K562 (cell line): ENCODE results near the gene INHBE.

Source experiments
- BHLHE40 ChIP-seq: IDR thresholded peaks from 2 replicates; pipeline ENCODE4 v1.6.1; 2011; ENCODE audit warnings: low read length, improper control_type of control experiment
- CTCF ChIP-seq, 3 experiments: IDR thresholded peaks in 2 of 3; conservative IDR thresholded peaks in 1 of 3; 2 replicates each; pipeline ENCODE4 v1.5.1; 2011 to 2012; ENCODE audit warnings: low read length in 3 of 3, mild to moderate bottlenecking in 3 of 3, control low read depth in 2 of 3, improper control_type of control experiment in 1 of 3, inconsistent platforms in 1 of 3, low read depth in 1 of 3, mixed read lengths in 1 of 3, moderate library complexity in 1 of 3; ENCODE audit not compliant: insufficient read depth in 2 of 3
- ETV5 ChIP-seq: sonication (generic); formaldehyde crosslinking; IDR thresholded peaks from 2 replicates; pipeline ENCODE4 v1.4.0; 2020; ENCODE audit warnings: low read depth, mild to moderate bottlenecking, missing genetic modification reagents
- EZH2 ChIP-seq: IDR thresholded peaks from 2 replicates; pipeline ENCODE4 v1.6.1; 2012; ENCODE audit warnings: low read depth, mild to moderate bottlenecking, inconsistent platforms, low read length, borderline replicate concordance
- POLR2A ChIP-seq: fragments of 450-650 bp; conservative IDR thresholded peaks from 2 replicates; pipeline ENCODE4 v1.6.1; 2016
- ZNF232 ChIP-seq: sonication (generic); formaldehyde crosslinking; IDR thresholded peaks from 2 replicates; pipeline ENCODE4 v1.8.0; 2022; ENCODE audit warnings: mild to moderate bottlenecking, missing genetic modification reagents
- TF ChIP-seq, protein P1 (sequence below): fragments of 450-650 bp; IDR thresholded peaks from 2 replicates; pipeline ENCODE4 v1.6.1; 2016

DNA sequence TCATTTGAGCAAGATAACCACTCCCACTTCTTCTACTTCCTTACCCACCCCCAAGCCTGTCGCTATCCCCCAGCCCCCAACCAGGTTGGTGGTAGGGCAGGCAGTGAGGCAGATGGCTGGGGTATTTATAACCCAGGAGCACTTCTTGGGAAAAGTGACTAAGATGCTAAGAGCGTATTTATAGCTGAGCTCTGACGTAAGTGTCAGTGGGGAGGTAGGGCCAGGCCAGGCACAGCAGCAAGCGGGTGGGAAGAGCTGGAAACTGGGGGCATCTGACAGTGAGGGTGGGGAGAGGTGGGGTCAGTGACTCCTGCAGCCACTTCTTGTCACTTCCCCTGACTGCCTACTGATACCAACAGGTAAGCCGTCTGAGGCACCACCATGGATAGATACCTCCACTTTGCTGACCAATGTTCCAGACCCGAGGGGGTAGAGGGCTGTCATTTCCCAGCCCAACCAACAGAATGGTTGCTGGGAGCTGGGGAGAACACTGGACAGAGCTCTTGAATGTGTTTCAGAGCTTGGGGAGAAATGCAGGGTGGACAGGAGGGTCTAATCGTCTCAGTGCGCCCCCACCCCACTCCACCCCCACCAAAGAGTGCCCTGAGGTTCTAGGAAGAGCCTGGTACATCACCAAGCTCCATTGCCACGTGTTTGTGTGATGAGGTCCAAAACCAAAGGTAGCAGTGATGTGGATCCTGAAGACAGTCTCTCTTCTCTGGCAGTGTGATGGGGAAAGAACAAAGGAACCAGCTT lies 2.7 kb upstream of the INHBE start:
- no peak for TF ChIP-seq BHLHE40
- no peak for TF ChIP-seq CTCF (IDR thresholded peaks at IDR 0.05 in 2 of 3, conservative IDR thresholded peaks at IDR 0.05 in 1 of 3; ENCODE audit: insufficient read depth in 2 of 3, low read depth in 1 of 3, low read length in 3 of 3)
- TF ChIP-seq EZH2 = no peak
- TF ChIP-seq, protein P1, sequence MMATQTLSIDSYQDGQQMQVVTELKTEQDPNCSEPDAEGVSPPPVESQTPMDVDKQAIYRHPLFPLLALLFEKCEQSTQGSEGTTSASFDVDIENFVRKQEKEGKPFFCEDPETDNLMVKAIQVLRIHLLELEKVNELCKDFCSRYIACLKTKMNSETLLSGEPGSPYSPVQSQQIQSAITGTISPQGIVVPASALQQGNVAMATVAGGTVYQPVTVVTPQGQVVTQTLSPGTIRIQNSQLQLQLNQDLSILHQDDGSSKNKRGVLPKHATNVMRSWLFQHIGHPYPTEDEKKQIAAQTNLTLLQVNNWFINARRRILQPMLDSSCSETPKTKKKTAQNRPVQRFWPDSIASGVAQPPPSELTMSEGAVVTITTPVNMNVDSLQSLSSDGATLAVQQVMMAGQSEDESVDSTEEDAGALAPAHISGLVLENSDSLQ = no peak
- TF ChIP-seq ZNF232 (CRISPR knock-in tag) = no peak
- TF ChIP-seq POLR2A = no peak
- no peak for TF ChIP-seq ETV5 (CRISPR knock-in tag)
